Neural progenitor cell (in vitro differentiated cells): ENCODE measurements around the gene DCLRE1A.

Experiments used
- CTCF ChIP-seq: fragments of 200-600 bp; sonication (generic); IDR thresholded peaks from 2 replicates; pipeline ENCODE4 v1.5.1; 2017; ENCODE audit warnings: antibody characterized with exemption, mild to moderate bottlenecking
- EZH2 ChIP-seq: fragments of 200-600 bp; sonication (generic); IDR thresholded peaks from 2 replicates; pipeline ENCODE4 v1.6.1; 2017; ENCODE audit warnings: antibody characterized with exemption, mild to moderate bottlenecking, moderate library complexity

GRCh38 chr10:113788604-113789083 lies 65.2 kb downstream of the DCLRE1A start:
- TF ChIP-seq CTCF (no peak), EZH2 (no peak)
